Measurements from ENCODE around the gene CARD9. TPM values are rescaled to one million over a fixed set of nuclear protein-coding genes. Genes with fewer than 3 reads are reported as not detected.

The CARD9 gene
- total RNA-seq, 1 experiment from 2014 or later: 1.1 TPM

GRCh38 chr9:136380381-136380780 lies 6.9 kb upstream of the CARD9 start:
- no peak for DNase-seq (ENCODE audit: low read depth)

GRCh38 chr9:136379891-136380290 lies 6.4 kb upstream of the CARD9 start:
- no peak for DNase-seq (ENCODE audit: low read depth)

- no peak for DNase-seq (ENCODE audit: low read depth)
Measured at GRCh38 chr9:136379401-136379800, 5.9 kb upstream of the CARD9 start.

- DNase-seq (ENCODE audit: low read depth): no peak
Measured at GRCh38 chr9:136379003-136379287, 5.5 kb upstream of the CARD9 start.

GRCh38 chr9:136378170-136379002 lies 4.9 kb upstream of the CARD9 start:
- DNase-seq (ENCODE audit: low read depth): no peak

- DNase-seq (ENCODE audit: low read depth): no peak
Measured at GRCh38 chr9:136377341-136378169, 4.1 kb upstream of the CARD9 start.

- DNase-seq (ENCODE audit: low read depth): no peak
Measured at GRCh38 chr9:136376457-136376856, 3.0 kb upstream of the CARD9 start.

- no peak for DNase-seq (ENCODE audit: low read depth)
Measured at GRCh38 chr9:136375096-136375495, 1.6 kb upstream of the CARD9 start.

- no peak for DNase-seq (ENCODE audit: low read depth)
Measured at GRCh38 chr9:136374183-136374575, 710 bp upstream of the CARD9 start.

GRCh38 chr9:136372561-136373299 lies 739 bp downstream of the CARD9 start:
- DNase-seq (ENCODE audit: low read depth): peak; percentile 57

- DNase-seq (ENCODE audit: low read depth): no peak
Measured at GRCh38 chr9:136372006-136372405, 1.5 kb downstream of the CARD9 start.

- no peak for DNase-seq (ENCODE audit: low read depth)
Measured at GRCh38 chr9:136371533-136371880, 2.0 kb downstream of the CARD9 start.

GRCh38 chr9:136370687-136371532 lies 2.6 kb downstream of the CARD9 start:
- no peak for DNase-seq (ENCODE audit: low read depth)

- DNase-seq (ENCODE audit: low read depth): no peak
Measured at GRCh38 chr9:136370037-136370436, 3.4 kb downstream of the CARD9 start.

GRCh38 chr9:136368190-136368589 lies 5.3 kb downstream of the CARD9 start:
- DNase-seq (ENCODE audit: low read depth): no peak

- DNase-seq (ENCODE audit: low read depth): no peak
Measured at GRCh38 chr9:136367296-136368145, 5.9 kb downstream of the CARD9 start.

- DNase-seq (ENCODE audit: low read depth): no peak
Measured at GRCh38 chr9:136366826-136367225, 6.6 kb downstream of the CARD9 start.

- DNase-seq (ENCODE audit: low read depth): no peak
Measured at GRCh38 chr9:136365775-136366222, 7.7 kb downstream of the CARD9 start.

- no peak for DNase-seq (ENCODE audit: low read depth)
Measured at GRCh38 chr9:136364942-136365774, 8.3 kb downstream of the CARD9 start.

Measured in Daoy (cell line).